Stimulated activated CD8-positive, alpha-beta memory T cell treated with anti-CD3 and anti-CD28 coated beads, Interleukin-15, amount 100 ng/mL, for 48 hours (primary cell): ENCODE results near the gene MPRIP.

Experiments used
- DNase-seq, 2 donors: peaks; one replicate each; pipeline ENCODE4 v3.0.0-alpha.2; 2020; ENCODE audit warnings: low read depth in 2 of 2

Gene MPRIP

DNA sequence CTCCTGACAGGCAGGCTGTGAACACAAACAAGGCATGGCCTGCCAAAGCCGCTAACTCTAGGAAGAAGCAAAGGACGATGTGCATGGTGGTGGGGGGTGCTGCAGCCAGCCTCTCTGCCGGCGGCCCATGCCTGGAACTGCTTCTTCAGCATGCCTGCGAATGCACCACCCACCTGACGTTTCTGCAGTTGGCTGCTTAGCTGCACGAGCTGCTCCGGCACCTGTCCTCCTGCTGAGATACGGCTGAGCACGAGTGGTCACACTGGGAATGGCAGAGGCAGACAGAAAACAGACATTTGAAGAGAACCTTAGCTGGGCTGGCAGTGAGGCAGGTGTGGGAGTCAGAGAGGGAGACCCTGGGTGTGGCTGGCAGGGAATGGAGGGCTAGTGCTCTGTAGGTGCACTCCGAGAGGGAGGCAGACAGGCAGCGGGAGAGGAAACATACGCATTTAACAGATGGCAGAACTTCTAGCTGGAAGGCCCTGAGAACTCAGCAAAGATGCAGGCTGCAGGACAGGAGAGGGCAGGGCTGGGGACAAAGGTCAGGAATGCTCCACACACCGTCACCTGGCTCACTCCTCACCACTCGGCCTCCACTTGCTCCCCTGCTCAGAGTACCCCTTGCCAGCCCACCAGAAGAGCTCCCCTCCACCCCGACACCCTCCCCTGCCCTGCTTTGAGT, 189.5 kb downstream of the MPRIP start:
- no peak for DNase-seq

DNA sequence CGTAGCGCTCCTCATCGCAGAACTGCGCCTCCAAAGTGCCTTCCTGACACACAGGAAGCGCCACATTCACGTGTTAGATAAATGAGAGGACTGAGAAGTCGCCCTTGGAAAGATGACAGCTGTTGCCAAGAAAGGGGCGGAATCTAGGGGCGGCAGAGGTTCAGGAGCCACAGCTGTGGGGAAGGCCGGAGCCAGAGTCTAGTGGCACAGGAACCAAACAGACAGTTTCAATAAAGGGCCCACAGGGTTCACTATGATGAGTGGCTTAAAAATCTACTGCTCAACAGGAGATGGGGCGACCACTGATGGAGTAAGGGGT, 190.0 kb downstream of the MPRIP start:
- DNase-seq, result no peak

DNA sequence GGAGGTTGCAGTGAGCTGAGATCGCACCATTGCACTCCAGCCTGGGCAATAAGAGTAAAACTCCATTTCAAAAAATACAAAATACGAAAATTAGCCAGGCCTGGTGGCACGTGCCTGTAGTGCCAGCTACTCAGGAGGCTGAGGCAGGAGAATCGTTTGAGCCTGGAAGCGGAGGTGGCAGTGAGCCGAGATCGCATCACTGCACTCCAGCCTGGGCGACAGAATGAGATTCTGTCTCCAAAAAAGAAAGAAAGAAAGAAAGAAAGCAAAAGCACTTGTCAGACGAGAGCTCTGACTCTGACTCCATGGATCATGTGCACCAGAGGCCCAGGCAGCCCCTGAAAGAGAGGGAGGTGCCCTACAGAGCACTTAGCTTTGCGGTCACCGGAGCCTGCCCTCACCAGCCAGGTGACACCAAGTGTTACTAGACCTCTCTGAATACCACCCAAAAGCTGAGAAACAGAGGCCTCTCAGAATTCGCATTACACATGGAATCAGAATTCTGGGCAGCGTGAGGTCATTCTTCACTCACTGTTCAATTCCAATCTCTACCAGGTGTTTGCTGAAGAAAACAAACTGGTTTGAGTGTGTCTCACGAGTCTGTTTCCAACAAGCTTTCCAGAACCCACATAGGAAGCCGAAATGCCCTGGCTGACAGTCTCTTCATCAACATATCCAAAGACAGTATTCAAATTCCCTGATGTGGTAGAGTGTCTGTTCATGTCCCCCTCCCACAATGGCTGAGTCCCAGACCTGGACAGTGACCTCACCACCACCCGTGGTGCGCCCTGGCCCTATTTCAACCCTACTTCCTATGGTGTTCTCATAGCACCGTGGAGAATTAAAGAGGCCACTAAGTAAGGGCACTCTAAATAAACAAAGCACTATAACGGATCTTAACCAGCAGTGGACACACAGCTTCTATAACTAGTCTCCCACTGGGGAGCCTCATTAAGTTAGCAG, 193.2 kb downstream of the MPRIP start:
- DNase-seq, result no peak

DNA sequence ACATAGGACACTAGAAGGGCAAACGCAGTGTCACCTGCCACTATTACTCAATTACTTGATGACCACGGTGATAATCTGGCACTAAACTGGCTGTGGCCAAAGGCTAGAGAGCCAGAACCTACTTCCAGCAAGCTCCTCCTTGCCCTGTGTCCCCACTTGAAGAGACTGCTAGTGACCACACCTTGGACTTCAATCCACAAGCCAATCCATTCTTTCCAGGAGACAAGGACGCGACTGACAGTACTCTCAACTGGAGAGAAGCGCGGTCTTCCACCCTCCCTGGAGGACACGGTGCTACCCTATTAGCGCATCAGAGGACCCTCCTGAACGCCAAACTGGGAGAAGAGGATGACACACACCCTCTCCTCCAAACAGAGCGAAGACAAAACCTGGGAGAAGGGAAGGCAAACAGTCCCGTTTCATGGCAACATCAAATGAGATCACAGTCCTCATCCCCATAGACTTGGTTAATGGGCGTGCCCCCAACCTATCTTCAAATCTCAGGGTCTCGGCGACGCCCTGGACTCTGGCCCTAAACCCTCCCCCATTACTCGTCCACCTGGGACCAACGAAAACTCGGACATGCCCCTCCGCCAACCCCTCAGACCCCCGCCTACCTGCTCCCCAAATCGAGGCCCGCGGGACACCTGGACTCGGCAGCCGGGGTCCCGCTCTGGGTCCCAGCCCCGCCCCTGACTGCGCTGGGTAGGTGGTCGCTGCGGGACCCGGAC, 194.2 kb downstream of the MPRIP start:
- DNase-seq, result no peak

DNA sequence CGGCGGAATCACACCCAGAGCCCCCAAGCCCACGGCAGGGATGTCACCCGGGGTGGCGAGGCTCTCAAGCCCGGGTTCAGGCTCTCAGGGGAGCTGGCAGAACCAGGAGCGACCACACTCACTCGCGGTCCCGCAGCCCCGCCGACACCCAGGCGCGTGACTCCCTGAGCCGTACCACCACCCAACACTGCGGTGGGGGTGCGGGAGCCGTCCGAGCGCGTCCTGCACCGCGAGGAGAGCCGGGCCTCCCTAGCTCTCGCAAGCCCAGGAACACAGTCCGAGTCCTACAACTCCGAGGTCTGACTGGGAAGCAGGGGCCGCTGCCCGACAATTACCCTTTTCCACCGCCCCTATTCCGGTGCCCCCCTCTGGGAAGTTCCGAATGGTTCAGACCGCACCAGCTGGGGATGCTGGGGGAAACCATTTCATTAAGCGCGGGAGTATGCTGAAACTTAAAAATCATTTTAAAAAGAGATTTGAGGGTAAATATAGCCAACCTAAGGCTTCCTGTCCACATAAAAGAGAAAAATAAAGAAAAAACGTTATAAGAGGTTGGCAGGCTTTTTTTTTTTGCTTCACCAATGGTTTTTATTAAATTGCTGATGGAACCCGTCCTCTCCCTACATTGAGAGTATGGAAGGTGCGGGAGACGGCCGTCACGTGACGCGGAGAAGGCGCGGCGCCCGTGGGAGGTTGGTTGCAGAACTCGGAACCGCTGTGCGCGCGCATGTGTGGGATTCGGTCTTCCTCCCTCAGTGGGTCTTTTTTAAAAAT, 195.0 kb downstream of the MPRIP start, which contains the start of gene FLCN:
TSS of gene FLCN (minus strand) at position 143 of the 774 bp plus-strand sequence. CDS start 9,031 bp downstream, outside the sequence.
- DNase-seq, result peak; percentile 80 to 81

DNA sequence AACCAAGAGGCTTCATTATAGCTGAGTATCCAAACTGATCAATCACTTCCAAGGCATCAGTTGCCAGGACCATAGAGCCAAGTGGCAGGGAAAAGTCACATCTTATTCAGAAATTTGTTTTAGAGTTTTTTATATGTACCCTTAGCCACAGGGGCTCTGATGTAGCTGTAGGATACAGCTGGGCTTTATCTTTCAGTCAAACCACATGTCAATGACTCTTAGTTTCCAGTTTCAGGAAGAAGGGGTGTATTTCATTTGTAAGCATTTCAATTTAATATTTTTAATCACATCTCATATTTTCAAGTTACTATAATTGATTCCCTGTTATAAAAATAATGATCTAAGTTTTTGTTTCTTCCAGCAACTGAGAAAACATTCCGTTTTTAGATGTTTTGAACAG, 197.6 kb downstream of the MPRIP start:
- no peak for DNase-seq

DNA sequence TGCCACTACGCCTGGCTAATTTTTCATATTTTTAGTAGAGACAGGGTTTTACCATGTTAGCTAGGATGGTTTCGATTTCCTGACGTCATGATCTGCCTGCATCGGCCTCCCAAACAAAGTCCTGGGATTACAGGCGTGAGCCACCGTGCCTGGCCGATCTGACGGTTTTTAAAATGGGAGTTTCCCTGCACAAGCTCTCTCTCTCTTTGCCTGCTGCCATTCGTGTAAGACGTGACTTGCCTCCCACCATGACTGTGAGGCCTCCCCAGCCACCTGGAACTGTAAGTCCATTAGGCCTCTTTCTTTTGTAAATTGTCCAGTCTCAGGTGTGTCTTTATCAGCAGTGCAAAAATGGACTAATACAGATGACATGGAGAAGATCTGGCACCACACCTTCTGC, 199.4 kb downstream of the MPRIP start:
- DNase-seq, result no peak

DNA sequence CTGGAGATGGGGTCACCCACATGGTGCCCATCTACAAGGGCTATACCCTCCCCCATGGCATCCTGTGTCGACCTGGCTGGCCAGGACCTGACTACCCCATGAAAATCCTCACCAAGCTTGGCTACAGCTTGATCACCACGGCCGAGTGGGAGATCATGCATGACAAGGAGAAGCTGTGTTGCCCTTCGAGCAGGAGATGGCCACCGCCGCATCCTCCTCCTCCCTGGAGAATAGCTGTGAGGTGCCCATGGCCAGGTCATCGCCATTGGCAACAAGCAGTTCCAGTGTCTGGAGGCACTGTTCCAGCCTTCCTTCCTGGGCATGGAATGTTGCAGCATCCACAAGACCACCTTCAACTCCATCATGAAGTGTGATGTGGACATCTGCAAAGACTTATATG, 200.0 kb downstream of the MPRIP start:
- no peak for DNase-seq
